ENCODE data around the gene CAVIN4. TPM values are rescaled to one million over a fixed set of nuclear protein-coding genes. Genes with fewer than 3 reads are reported as not detected.

The CAVIN4 gene
- total RNA-seq, 3 donors from 2014 or later, result 0.08 to 0.24 TPM; not detected in 1

GRCh38 chr9:100601216-100601615 is 23.3 kb downstream of the CAVIN4 start:
- no peaks in the 10 kb centered on the region for H3K27me3 Mint-ChIP-seq (ENCODE audit: low read depth)
- H3K9me3 Mint-ChIP-seq, result no peaks in the 10 kb centered on the region
- ATAC-seq (no peak), DNase-seq (no peak)
- H3K36me3 Mint-ChIP-seq (ENCODE audit: insufficient read depth), result no peaks in the 10 kb centered on the region
- H3K4me1 Mint-ChIP-seq (ENCODE audit: low read depth), result peaks cover 13% of the 10 kb centered on the region
- H3K4me3 Mint-ChIP-seq, result no peak overlapping the region

GRCh38 chr9:100602342-100602801 is 24.5 kb downstream of the CAVIN4 start:
- H3K27me3 Mint-ChIP-seq (ENCODE audit: low read depth), result no peaks in the 10 kb centered on the region
- no peak for ATAC-seq
- DNase-seq, result no peak
- peaks cover 13% of the 10 kb centered on the region for H3K4me1 Mint-ChIP-seq (ENCODE audit: low read depth)
- H3K4me3 Mint-ChIP-seq, result no peak overlapping the region
- H3K36me3 Mint-ChIP-seq (ENCODE audit: insufficient read depth), result no peaks in the 10 kb centered on the region
- H3K9me3 Mint-ChIP-seq, result no peaks in the 10 kb centered on the region

- H3K27me3 Mint-ChIP-seq (ENCODE audit: low read depth), result no peaks in the 10 kb centered on the region
- H3K9me3 Mint-ChIP-seq, result no peaks in the 10 kb centered on the region
- ATAC-seq, result no peak
- no peaks in the 10 kb centered on the region for H3K4me1 Mint-ChIP-seq (ENCODE audit: low read depth)
- H3K4me3 Mint-ChIP-seq, result no peak overlapping the region
- no peaks in the 10 kb centered on the region for H3K36me3 Mint-ChIP-seq (ENCODE audit: insufficient read depth)
- DNase-seq, result no peak
These were observed 27.5 kb downstream of the CAVIN4 start for GRCh38 chr9:100605405-100605804.

GRCh38 chr9:100619194-100619593 is 41.3 kb downstream of the CAVIN4 start:
- Mint-ChIP-seq H3K4me1 (ENCODE audit: low read depth) (no peaks in the 10 kb centered on the region), H3K4me3 (no peak overlapping the region), H3K36me3 (ENCODE audit: insufficient read depth) (no peaks in the 10 kb centered on the region), H3K9me3 (peaks cover 7% of the 10 kb centered on the region), H3K27me3 (ENCODE audit: low read depth) (peaks cover 7% of the 10 kb centered on the region)
- DNase-seq, result no peak
- no peak for ATAC-seq

- H3K9me3 Mint-ChIP-seq, result peaks cover 7% of the 10 kb centered on the region
- no peaks in the 10 kb centered on the region for H3K4me1 Mint-ChIP-seq (ENCODE audit: low read depth)
- no peak overlapping the region for H3K4me3 Mint-ChIP-seq
- DNase-seq (no peak), ATAC-seq (no peak)
- H3K36me3 Mint-ChIP-seq (ENCODE audit: insufficient read depth), result no peaks in the 10 kb centered on the region
- peaks cover 7% of the 10 kb centered on the region for H3K27me3 Mint-ChIP-seq (ENCODE audit: low read depth)
These were observed 41.8 kb downstream of the CAVIN4 start for GRCh38 chr9:100619665-100620064.

GRCh38 chr9:100623969-100624368 is 46.1 kb downstream of the CAVIN4 start:
- Mint-ChIP-seq H3K4me3 (no peak overlapping the region), H3K9me3 (peaks cover 9% of the 10 kb centered on the region)
- no peak for ATAC-seq

GRCh38 chr9:100626949-100627348 is 49.1 kb downstream of the CAVIN4 start:
- ATAC-seq, result no peak
- Mint-ChIP-seq H3K27me3 (ENCODE audit: low read depth) (peaks cover 3% of the 10 kb centered on the region), H3K9me3 (peaks cover 9% of the 10 kb centered on the region), H3K4me1 (ENCODE audit: low read depth) (no peaks in the 10 kb centered on the region), H3K36me3 (ENCODE audit: insufficient read depth) (no peaks in the 10 kb centered on the region), H3K4me3 (no peak overlapping the region)
- no peak for DNase-seq

More at GRCh38 chr9:100623969-100624368, 46.1 kb downstream of the CAVIN4 start:
- H3K36me3 Mint-ChIP-seq (ENCODE audit: insufficient read depth), result no peaks in the 10 kb centered on the region
- DNase-seq, result no peak
- no peaks in the 10 kb centered on the region for H3K4me1 Mint-ChIP-seq (ENCODE audit: low read depth)
- H3K27me3 Mint-ChIP-seq (ENCODE audit: low read depth), result peaks cover 5% of the 10 kb centered on the region

GRCh38 chr9:100637787-100638186 is 59.9 kb downstream of the CAVIN4 start:
- ATAC-seq (no peak), DNase-seq (no peak)
- H3K4me3 Mint-ChIP-seq, result no peak overlapping the region
- H3K36me3 Mint-ChIP-seq (ENCODE audit: insufficient read depth), result no peaks in the 10 kb centered on the region
- peaks cover 7% of the 10 kb centered on the region for H3K9me3 Mint-ChIP-seq
- peaks cover 22% of the 10 kb centered on the region for H3K27me3 Mint-ChIP-seq (ENCODE audit: low read depth)
- H3K4me1 Mint-ChIP-seq (ENCODE audit: low read depth), result no peaks in the 10 kb centered on the region

Other genes starting within 250 kb of the CAVIN4 start
- gene TEX10, start 225.1 kb upstream of the CAVIN4 start, total RNA-seq, result 10 to 100 TPM; 26.8 to 30.2 (median 29.1) TPM
- gene MSANTD3, start 150.9 kb upstream of the CAVIN4 start, total RNA-seq, result 10 to 100 TPM; 12.2 to 13.8 (median 12.6) TPM
- gene TMEFF1, start 104.9 kb upstream of the CAVIN4 start, total RNA-seq, result under 1 TPM in 2 of 3 donors, not detected in 1; 0.18 to 0.24 TPM

Measured in activated T-cell treated with anti-CD3 and anti-CD28 coated beads, Interleukin-2, amount 50 U/mL, for 4 hours (primary cell).